HEK293 (cell line): ENCODE results near the gene ELAPOR1.
A peak's percentile ranks its signal among the peaks of the same experiment; 100 is the strongest.

Experiments used
- ELK4 ChIP-seq: IDR thresholded peaks from 2 replicates; pipeline ENCODE4 v1.6.1; 2011; ENCODE audit warnings: mild to moderate bottlenecking, low read depth, low read length, borderline replicate concordance
- GLIS1 ChIP-seq: fragments of 450-650 bp; formaldehyde crosslinking; IDR thresholded peaks from 2 replicates; pipeline ENCODE4 v1.5.1; 2016; ENCODE audit warnings: missing biosample characterization, missing genetic modification characterization
- HIC1 ChIP-seq: fragments of 450-650 bp; formaldehyde crosslinking; IDR thresholded peaks from 2 replicates; pipeline ENCODE4 v1.5.1; 2016; ENCODE audit warnings: missing biosample characterization, missing genetic modification characterization
- HOXD13 ChIP-seq: sonication (generic); formaldehyde crosslinking; IDR thresholded peaks from 2 replicates; pipeline ENCODE4 v1.8.0; 2022; ENCODE audit warnings: missing genetic modification reagents, borderline replicate concordance
- MEIS1 ChIP-seq: sonication (generic); formaldehyde crosslinking; IDR thresholded peaks from 2 replicates; pipeline ENCODE4 v1.8.1; 2022; ENCODE audit warnings: missing genetic modification reagents, mild to moderate bottlenecking, borderline replicate concordance
- MYNN ChIP-seq: fragments of 450-650 bp; formaldehyde crosslinking; IDR thresholded peaks from 2 replicates; pipeline ENCODE4 v1.5.1; 2016; ENCODE audit warnings: missing biosample characterization, missing genetic modification characterization, borderline replicate concordance
- OSR2 ChIP-seq: fragments of 450-650 bp; formaldehyde crosslinking; IDR thresholded peaks from 2 replicates; pipeline ENCODE4 v1.5.1; 2016; ENCODE audit warnings: missing biosample characterization, missing genetic modification characterization
- PRDM4 ChIP-seq: fragments of 450-650 bp; formaldehyde crosslinking; IDR thresholded peaks from 2 replicates; pipeline ENCODE4 v1.5.1; 2017; ENCODE audit warnings: missing biosample characterization, missing genetic modification characterization
- SETDB1 ChIP-seq: IDR thresholded peaks from one replicate; pipeline ENCODE4 v1.6.1; 2017; ENCODE audit warnings: mild to moderate bottlenecking, low read length, moderate library complexity, mixed read lengths; ENCODE audit not compliant: insufficient read length
- ZBTB1 ChIP-seq: fragments of 450-650 bp; formaldehyde crosslinking; IDR thresholded peaks from 2 replicates; pipeline ENCODE4 v1.5.1; 2016; ENCODE audit warnings: missing biosample characterization, missing genetic modification characterization
- ZBTB10 ChIP-seq: fragments of 450-650 bp; formaldehyde crosslinking; IDR thresholded peaks from 2 replicates; pipeline ENCODE4 v1.5.1; 2016; ENCODE audit warnings: missing biosample characterization, missing genetic modification characterization
- ZBTB7A ChIP-seq: fragments of 450-650 bp; formaldehyde crosslinking; IDR thresholded peaks from 2 replicates; pipeline ENCODE4 v1.5.1; 2016; ENCODE audit warnings: low read depth, missing biosample characterization, missing genetic modification characterization
- ZNF155 ChIP-seq: fragments of 450-650 bp; formaldehyde crosslinking; IDR thresholded peaks from 2 replicates; pipeline ENCODE4 v1.5.1; 2016; ENCODE audit warnings: missing biosample characterization, missing genetic modification characterization
- ZNF223 ChIP-seq: fragments of 450-650 bp; formaldehyde crosslinking; IDR thresholded peaks from 2 replicates; pipeline ENCODE4 v1.5.1; 2016; ENCODE audit warnings: missing biosample characterization, missing genetic modification characterization
- ZNF350 ChIP-seq: fragments of 450-650 bp; formaldehyde crosslinking; IDR thresholded peaks from 2 replicates; pipeline ENCODE4 v1.5.0; 2017; ENCODE audit warnings: missing biosample characterization, mild to moderate bottlenecking, missing genetic modification characterization
- ZNF449 ChIP-seq: fragments of 450-650 bp; formaldehyde crosslinking; IDR thresholded peaks from 2 replicates; pipeline ENCODE4 v1.5.1; 2017; ENCODE audit warnings: missing biosample characterization, mild to moderate bottlenecking, missing genetic modification characterization, moderate library complexity
- ZNF510 ChIP-seq: fragments of 450-650 bp; formaldehyde crosslinking; IDR thresholded peaks from 2 replicates; pipeline ENCODE4 v1.5.1; 2018; ENCODE audit warnings: mild to moderate bottlenecking, missing genetic modification characterization, missing biosample characterization; ENCODE audit not compliant: insufficient replicate concordance
- ZNF518A ChIP-seq: fragments of 450-650 bp; formaldehyde crosslinking; conservative IDR thresholded peaks from 2 replicates; pipeline ENCODE4 v1.5.1; 2016; ENCODE audit warnings: low read depth, missing biosample characterization, missing genetic modification characterization
- ZNF558 ChIP-seq: fragments of 450-650 bp; formaldehyde crosslinking; IDR thresholded peaks from 2 replicates; pipeline ENCODE4 v1.5.1; 2016; ENCODE audit warnings: missing biosample characterization, missing genetic modification characterization
- ZNF600 ChIP-seq: fragments of 450-650 bp; formaldehyde crosslinking; IDR thresholded peaks from 2 replicates; pipeline ENCODE4 v1.5.1; 2016; ENCODE audit warnings: missing biosample characterization, missing genetic modification characterization
- ZNF610 ChIP-seq: fragments of 450-650 bp; formaldehyde crosslinking; IDR thresholded peaks from 2 replicates; pipeline ENCODE4 v1.5.1; 2016; ENCODE audit warnings: missing biosample characterization, missing genetic modification characterization, borderline replicate concordance
- ZNF621 ChIP-seq: fragments of 450-650 bp; formaldehyde crosslinking; IDR thresholded peaks from 2 replicates; pipeline ENCODE4 v1.5.1; 2017; ENCODE audit warnings: missing biosample characterization, missing genetic modification characterization

The ELAPOR1 gene

GRCh38 chr1:109099938-109100773 is 13.8 kb upstream of the ELAPOR1 start (continued):
- TF ChIP-seq GLIS1 = peak; percentile 74
- TF ChIP-seq ZNF558 (tag by site-specific recombination) = peak; percentile 77; the same call in 1 of the 2 replicates
- TF ChIP-seq ZNF449 (tag by site-specific recombination) = peak; percentile 43; the same call in 1 of the 2 replicates
- no peak for TF ChIP-seq MEIS1
- no peak for TF ChIP-seq ZNF350 (tag by site-specific recombination)
- TF ChIP-seq ZNF621 = no peak
- TF ChIP-seq PRDM4 (tag by site-specific recombination) = peak; percentile 80
- no peak for TF ChIP-seq OSR2 (tag by site-specific recombination)
- peak; percentile 96 for TF ChIP-seq ZBTB7A (tag by site-specific recombination)
- no peak for TF ChIP-seq ZNF223
- TF ChIP-seq ZNF510 (tag by site-specific recombination) = no peak
- peak; percentile 86 for TF ChIP-seq ZBTB10
- no peak for TF ChIP-seq ZNF155
- TF ChIP-seq MYNN (tag by site-specific recombination) = peak; percentile 84
- TF ChIP-seq ELK4 = no peak
- TF ChIP-seq SETDB1 = peak; percentile 43
- no peak for TF ChIP-seq ZNF600 (tag by site-specific recombination)
- TF ChIP-seq HOXD13 = 0 out of 2 replicates have a peak, but pooled peaks have one; percentile 15
- TF ChIP-seq ZBTB1 (tag by site-specific recombination) = no peak
- no peak; the same call in 1 of the 2 replicates for TF ChIP-seq HIC1
- TF ChIP-seq ZNF610 (tag by site-specific recombination) = peak; percentile 95
- TF ChIP-seq ZNF518A (tag by site-specific recombination) = peak; percentile 67
